Measurements from ENCODE around the gene NOG.

DNA sequence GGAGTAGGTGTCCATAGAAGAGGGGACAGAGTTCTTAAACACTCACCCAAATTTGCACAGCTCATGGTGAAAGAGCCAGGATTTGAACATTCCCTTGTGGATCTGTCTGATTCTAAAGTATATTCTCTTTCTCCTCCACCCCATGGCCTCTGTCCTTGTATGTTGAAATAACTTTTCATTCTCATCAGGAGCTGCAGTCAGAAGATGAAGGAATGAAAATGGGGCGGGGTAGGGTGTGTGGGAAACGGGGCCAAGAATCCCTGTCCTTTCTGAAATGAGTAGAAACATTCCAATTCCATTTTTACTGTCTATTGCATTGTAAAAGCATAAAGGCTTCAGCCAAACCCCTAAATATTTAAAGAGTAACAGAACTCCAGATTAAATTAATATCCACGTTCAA lies 42.8 kb downstream of the NOG start:
- TF ChIP-seq POLR2AphosphoS5 (IDR thresholded peaks at IDR 0.05; ENCODE audit: low read depth, low read length) (no peak), ZFX (IDR thresholded peaks at IDR 0.05) (no peak), TCF7L2 (IDR thresholded peaks at IDR 0.05; ENCODE audit: borderline replicate concordance, extremely low read depth, insufficient read depth, insufficient read length) (no peak), EGR1 (IDR thresholded peaks at IDR 0.05; ENCODE audit: low read depth) (no peak), EZH2 (IDR thresholded peaks at IDR 0.05) (no peak), CEBPB (IDR thresholded peaks at IDR 0.05; ENCODE audit: low read depth) (no peak), EZH2phosphoT487 (IDR thresholded peaks at IDR 0.05; ENCODE audit: borderline replicate concordance) (no peak)
